DOHH2 (cell line): ENCODE measurements around the gene ZNF546.
A peak's percentile ranks its signal among the peaks of the same experiment; 100 is the strongest.

ENCODE experiments used
- H3F3A ChIP-seq: fragments of 200-600 bp; sonication (generic), shearing (Covaris generic); 2 replicates; pipeline ENCODE4 v1.6.0; 2016; ENCODE audit warnings: antibody characterized with exemption, mild to moderate bottlenecking; ENCODE audit not compliant: control insufficient read depth, insufficient read depth
- H3K27ac ChIP-seq: fragments of 200-600 bp; sonication (generic); 2 replicates; pipeline ENCODE4 v1.5.1; 2014; ENCODE audit warnings: low read depth, mild to moderate bottlenecking, low read length, moderate library complexity
- H3K27me3 ChIP-seq: fragments of 200-600 bp; sonication (generic); 2 replicates; pipeline ENCODE4 v1.6.1; 2014; ENCODE audit warnings: mild to moderate bottlenecking, low read length, mixed read lengths; ENCODE audit not compliant: control insufficient read depth
- H3K36me3 ChIP-seq: fragments of 200-600 bp; sonication (generic); 2 replicates; pipeline ENCODE4 v1.6.1; 2014; ENCODE audit warnings: mild to moderate bottlenecking, low read length, moderate library complexity, mixed read lengths; ENCODE audit not compliant: control insufficient read depth
- H3K4me1 ChIP-seq: fragments of 200-600 bp; sonication (generic); 2 replicates; pipeline ENCODE4 v1.6.1; 2014; ENCODE audit warnings: mild to moderate bottlenecking, low read length, mixed read lengths; ENCODE audit not compliant: control insufficient read depth
- H3K4me2 ChIP-seq: fragments of 200-600 bp; sonication (generic); 2 replicates; pipeline ENCODE4 v1.6.0; 2014; ENCODE audit warnings: mild to moderate bottlenecking, low read length, moderate library complexity
- H3K4me3 ChIP-seq: fragments of 200-600 bp; sonication (generic); 2 replicates; pipeline ENCODE4 v1.5.1; 2014; ENCODE audit warnings: mild to moderate bottlenecking, low read length, mixed read lengths
- H3K79me2 ChIP-seq: fragments of 200-600 bp; sonication (generic); 2 replicates; pipeline ENCODE4 v1.6.1; 2014; ENCODE audit warnings: mild to moderate bottlenecking, low read length, mixed read lengths; ENCODE audit not compliant: control insufficient read depth
- H3K9me2 ChIP-seq: fragments of 200-600 bp; sonication (generic); replicated peaks from 2 replicates; pipeline ENCODE4 v1.6.1; 2014; ENCODE audit warnings: mild to moderate bottlenecking, low read length, mixed read lengths; ENCODE audit not compliant: control insufficient read depth
- H3K9me3 ChIP-seq: fragments of 200-600 bp; sonication (generic); 2 replicates; pipeline ENCODE4 v1.6.1; 2014; ENCODE audit warnings: antibody characterized with exemption, low read length, mixed read lengths; ENCODE audit not compliant: control insufficient read depth, insufficient read depth
- H4K20me1 ChIP-seq: fragments of 200-600 bp; sonication (generic); 2 replicates; pipeline ENCODE4 v1.6.0; 2014; ENCODE audit warnings: low read depth, mild to moderate bottlenecking, antibody characterized with exemption, low read length, moderate library complexity; ENCODE audit not compliant: control insufficient read depth, insufficient read depth
- CTCF ChIP-seq: fragments of 200-600 bp; sonication (generic); IDR thresholded peaks from one replicate; pipeline ENCODE4 v1.5.1; 2014; ENCODE audit warnings: antibody characterized with exemption, mild to moderate bottlenecking, low read depth, low read length; ENCODE audit not compliant: poor library complexity, severe bottlenecking
- EZH2phosphoT487 ChIP-seq: fragments of 200-600 bp; sonication (generic); IDR thresholded peaks from 2 replicates; pipeline ENCODE4 v1.6.1; 2017; ENCODE audit warnings: borderline replicate concordance, mild to moderate bottlenecking, antibody characterized with exemption, low read length, moderate library complexity, mixed read lengths

ZNF546 gene

GRCh38 chr19:39996218-39996810 is 546 bp upstream of the ZNF546 start:
- H4K20me1 ChIP-seq, result no peaks in the 10 kb centered on the region
- no peak for TF ChIP-seq CTCF
- TF ChIP-seq EZH2phosphoT487, result no peak
- H3F3A ChIP-seq, result no peaks in the 10 kb centered on the region
- no peaks in the 10 kb centered on the region for H3K27me3 ChIP-seq
- peaks cover 25% of the 10 kb centered on the region for H3K36me3 ChIP-seq
- peaks cover 14% of the 10 kb centered on the region for H3K4me1 ChIP-seq
- H3K4me3 ChIP-seq, result peak overlapping the region; percentile 91
- H3K9me2 ChIP-seq, result no peaks in the 10 kb centered on the region
- peaks cover 61% of the 10 kb centered on the region for H3K79me2 ChIP-seq
- peak overlapping the region; percentile 72 for H3K4me2 ChIP-seq
- H3K27ac ChIP-seq, result peak overlapping the region; percentile 51
- peaks cover 17% of the 10 kb centered on the region; the same call in 1 of the 2 replicates for H3K9me3 ChIP-seq

- H3K4me1 ChIP-seq, result peaks cover 14% of the 10 kb centered on the region
- H3K27ac ChIP-seq, result peak overlapping the region; percentile 51
- no peaks in the 10 kb centered on the region for H3K27me3 ChIP-seq
- H3K9me2 ChIP-seq, result no peaks in the 10 kb centered on the region
- H3K4me3 ChIP-seq, result peak overlapping the region; percentile 91
- peak overlapping the region; percentile 72 for H3K4me2 ChIP-seq
- no peaks in the 10 kb centered on the region; the same call in 1 of the 2 replicates for H3F3A ChIP-seq
- peaks cover 49% of the 10 kb centered on the region for H3K79me2 ChIP-seq
- TF ChIP-seq CTCF, result no peak
- no peak for TF ChIP-seq EZH2phosphoT487
- no peaks in the 10 kb centered on the region for H4K20me1 ChIP-seq
- peaks cover 25% of the 10 kb centered on the region for H3K36me3 ChIP-seq
- H3K9me3 ChIP-seq, result peaks cover 17% of the 10 kb centered on the region; the same call in 1 of the 2 replicates
Observed at GRCh38 chr19:39997638-39998216, 867 bp downstream of the ZNF546 start.

DNA sequence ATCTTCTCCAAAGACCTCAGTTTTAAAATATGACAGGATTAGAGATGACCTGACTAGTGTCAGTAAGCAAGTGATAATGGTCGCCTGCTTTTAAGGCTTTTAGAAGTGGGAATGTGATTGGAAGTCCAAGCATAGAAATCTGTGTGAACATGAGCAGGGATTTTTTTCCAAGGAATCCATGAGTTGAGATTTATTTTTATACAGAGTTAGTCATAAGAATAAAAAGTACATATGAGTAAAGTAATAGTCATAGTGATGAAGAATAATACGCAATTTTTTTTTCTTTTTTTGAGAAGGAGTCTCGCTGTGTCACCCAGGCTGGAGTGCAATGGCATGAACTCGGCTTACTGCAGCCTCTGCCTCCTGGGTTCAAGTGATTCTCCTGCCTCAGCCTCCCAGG is 1.6 kb downstream of the ZNF546 start:
- Histone ChIP-seq H3K9me3 (peaks cover 13% of the 10 kb centered on the region; the same call in 1 of the 2 replicates), H4K20me1 (no peaks in the 10 kb centered on the region), H3K4me3 (no peak overlapping the region), H3F3A (no peaks in the 10 kb centered on the region; the same call in 1 of the 2 replicates), H3K4me2 (no peak overlapping the region), H3K79me2 (peaks cover 42% of the 10 kb centered on the region), H3K4me1 (peaks cover 14% of the 10 kb centered on the region), H3K27ac (no peak overlapping the region), H3K9me2 (no peaks in the 10 kb centered on the region), H3K36me3 (peaks cover 21% of the 10 kb centered on the region), H3K27me3 (no peaks in the 10 kb centered on the region)
- TF ChIP-seq CTCF (no peak), EZH2phosphoT487 (no peak)
